Activated CD8-positive, alpha-beta memory T cell treated with anti-CD3 and anti-CD28 coated beads for 48 hours (primary cell): Measurements from ENCODE around the gene MAP3K5.
A peak's percentile ranks its signal among the peaks of the same experiment; 100 is the strongest.

Source experiments
- DNase-seq, 3 experiments: peaks; one replicate each; pipeline ENCODE4 v3.0.0-alpha.2; 2020; ENCODE audit warnings: low read depth in 2 of 3, low spot score in 2 of 3

The MAP3K5 gene

GRCh38 chr6:136548582-136549299, 243.5 kb downstream of the MAP3K5 start:
- no peak for DNase-seq

GRCh38 chr6:136547871-136548270, 244.4 kb downstream of the MAP3K5 start:
- DNase-seq: no peak

- no peak for DNase-seq
Measured at GRCh38 chr6:136547336-136547735, 244.9 kb downstream of the MAP3K5 start.

GRCh38 chr6:136546331-136546730, 245.9 kb downstream of the MAP3K5 start:
- no peak for DNase-seq

GRCh38 chr6:136544326-136544725, 248.0 kb downstream of the MAP3K5 start:
- DNase-seq: no peak

GRCh38 chr6:136541395-136541794, 250.9 kb downstream of the MAP3K5 start:
- DNase-seq: no peak

GRCh38 chr6:136539967-136540652, 252.2 kb downstream of the MAP3K5 start:
- DNase-seq: no peak

- no peak for DNase-seq
Measured at GRCh38 chr6:136538836-136539235, 253.4 kb downstream of the MAP3K5 start.

- DNase-seq: no peak
Measured at GRCh38 chr6:136535880-136536650, 256.2 kb downstream of the MAP3K5 start.

GRCh38 chr6:136535017-136535765, 257.1 kb downstream of the MAP3K5 start:
- no peak for DNase-seq

- DNase-seq: no peak
Measured at GRCh38 chr6:136534268-136534667, 258.0 kb downstream of the MAP3K5 start.

GRCh38 chr6:136533487-136533886, 258.8 kb downstream of the MAP3K5 start:
- DNase-seq: no peak

GRCh38 chr6:136532030-136532429, 260.2 kb downstream of the MAP3K5 start:
- no peak for DNase-seq

GRCh38 chr6:136529710-136530109, 262.6 kb downstream of the MAP3K5 start:
- no peak for DNase-seq

GRCh38 chr6:136528477-136528876, 263.8 kb downstream of the MAP3K5 start:
- no peak for DNase-seq

GRCh38 chr6:136527831-136528230, 264.4 kb downstream of the MAP3K5 start:
- DNase-seq: no peak

GRCh38 chr6:136526937-136527336, 265.3 kb downstream of the MAP3K5 start:
- DNase-seq: no peak

- peak in 1 of 3 experiments; percentile 3 for DNase-seq
Measured at GRCh38 chr6:136526196-136526930, 265.9 kb downstream of the MAP3K5 start.

- no peak for DNase-seq
Measured at GRCh38 chr6:136525586-136526195, 266.6 kb downstream of the MAP3K5 start.

GRCh38 chr6:136524936-136525413, 267.3 kb downstream of the MAP3K5 start:
- no peak for DNase-seq
